GM21515 (cell line): ENCODE results near the gene MINDY4.

ENCODE experiments used
- ATAC-seq: cut with Tn5 transposase; IDR thresholded peaks from one replicate; pipeline ENCODE4 v1.9.1; 2021; ENCODE audit not compliant: unreplicated experiment

MINDY4 gene

DNA sequence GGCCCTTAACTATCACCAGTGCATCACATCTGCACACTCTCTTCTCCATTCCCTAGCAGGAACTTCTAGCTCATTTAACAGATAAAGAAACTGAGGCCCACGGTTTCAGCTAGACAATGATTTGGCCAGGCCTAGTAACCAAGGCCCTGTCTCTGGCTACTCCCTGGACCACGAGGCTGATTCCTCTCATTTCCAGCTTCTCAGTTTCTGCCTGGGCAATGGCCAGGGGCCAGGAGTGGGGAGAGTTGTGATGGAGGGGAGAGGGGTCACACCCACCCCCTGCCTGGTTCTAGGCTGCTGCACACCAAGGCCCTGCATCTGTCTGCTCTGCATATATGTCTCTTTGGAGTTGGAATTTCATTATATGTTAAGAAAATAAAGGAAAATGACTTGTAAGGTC is 153.9 kb downstream of the MINDY4 start:
- ATAC-seq, result no peak

DNA sequence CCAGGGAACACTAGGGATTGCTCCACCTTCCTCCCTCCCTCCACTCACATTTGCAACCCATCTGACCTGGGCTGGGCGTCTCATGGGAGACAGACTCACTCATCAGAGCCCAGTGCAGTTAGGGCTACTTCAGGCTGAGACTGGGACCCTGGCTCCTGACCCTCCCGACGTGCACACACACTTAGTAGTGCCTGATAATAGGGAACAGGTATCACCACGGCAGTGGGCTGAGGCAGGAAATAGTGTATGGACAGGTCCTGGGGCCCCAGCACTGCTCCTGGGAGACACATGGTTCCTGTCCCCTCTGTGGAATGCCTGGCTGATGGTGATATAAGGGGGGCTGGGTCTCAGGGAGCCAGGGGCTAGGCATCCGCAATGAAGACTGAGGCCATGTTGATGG is 154.7 kb downstream of the MINDY4 start:
- ATAC-seq, result no peak

DNA sequence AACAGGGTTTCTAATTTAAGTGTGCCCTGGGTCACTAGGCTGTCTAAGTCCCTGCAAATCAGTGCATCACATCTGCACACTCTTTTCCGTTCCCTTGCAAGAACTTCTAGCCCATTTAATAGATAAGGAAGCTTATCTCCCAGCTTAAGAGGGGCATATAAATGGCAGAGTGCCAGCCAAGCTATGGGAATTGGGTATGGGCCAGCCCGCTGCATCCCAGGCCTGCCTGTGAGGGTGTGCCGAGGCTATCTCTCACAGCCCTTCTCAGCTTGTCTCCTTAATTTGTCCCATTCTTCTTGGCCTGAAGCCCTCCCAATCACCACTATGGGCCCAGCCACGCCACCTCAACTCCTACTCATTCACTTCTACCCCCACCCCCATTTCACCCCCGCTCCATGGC is 155.1 kb downstream of the MINDY4 start:
- no peak for ATAC-seq

DNA sequence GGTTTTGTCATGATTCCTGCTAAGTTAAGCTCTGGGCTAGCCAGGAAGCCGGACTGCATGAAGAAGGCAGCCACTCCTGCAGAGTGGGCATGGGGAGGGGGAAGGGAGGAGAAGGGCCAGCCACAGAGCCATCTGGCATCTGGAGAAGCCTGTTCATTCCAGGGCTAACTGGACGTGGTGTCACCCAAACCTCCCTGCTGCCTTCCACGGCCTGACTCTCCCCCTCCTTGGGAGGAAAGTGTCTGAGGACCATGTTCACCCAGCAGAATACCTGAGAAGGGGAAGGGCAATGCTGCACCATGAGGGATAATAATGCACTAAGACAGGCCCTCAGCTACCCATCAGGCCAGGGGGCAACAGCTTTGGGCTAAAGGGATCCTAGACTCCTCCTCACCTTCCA is 155.8 kb downstream of the MINDY4 start:
- ATAC-seq, result no peak

DNA sequence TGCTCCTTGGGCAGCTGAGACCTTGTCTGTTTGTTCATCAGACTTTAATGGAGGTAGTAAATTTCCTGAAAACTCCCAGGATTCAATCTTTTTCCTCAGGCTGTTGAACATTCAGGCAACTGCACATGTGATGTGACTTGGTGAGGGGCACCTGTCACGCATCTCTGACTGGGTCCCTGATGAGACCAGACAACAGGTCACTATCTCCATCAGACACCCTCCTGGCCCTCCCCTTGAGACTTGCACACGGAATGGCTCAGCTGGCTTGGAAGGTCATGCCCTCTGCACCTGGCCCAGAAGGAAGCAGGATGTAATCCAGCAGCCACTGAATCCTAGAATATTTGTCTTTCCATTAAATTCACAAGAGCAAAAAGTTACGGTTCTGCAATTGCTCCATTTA is 156.3 kb downstream of the MINDY4 start:
- ATAC-seq, result no peak

DNA sequence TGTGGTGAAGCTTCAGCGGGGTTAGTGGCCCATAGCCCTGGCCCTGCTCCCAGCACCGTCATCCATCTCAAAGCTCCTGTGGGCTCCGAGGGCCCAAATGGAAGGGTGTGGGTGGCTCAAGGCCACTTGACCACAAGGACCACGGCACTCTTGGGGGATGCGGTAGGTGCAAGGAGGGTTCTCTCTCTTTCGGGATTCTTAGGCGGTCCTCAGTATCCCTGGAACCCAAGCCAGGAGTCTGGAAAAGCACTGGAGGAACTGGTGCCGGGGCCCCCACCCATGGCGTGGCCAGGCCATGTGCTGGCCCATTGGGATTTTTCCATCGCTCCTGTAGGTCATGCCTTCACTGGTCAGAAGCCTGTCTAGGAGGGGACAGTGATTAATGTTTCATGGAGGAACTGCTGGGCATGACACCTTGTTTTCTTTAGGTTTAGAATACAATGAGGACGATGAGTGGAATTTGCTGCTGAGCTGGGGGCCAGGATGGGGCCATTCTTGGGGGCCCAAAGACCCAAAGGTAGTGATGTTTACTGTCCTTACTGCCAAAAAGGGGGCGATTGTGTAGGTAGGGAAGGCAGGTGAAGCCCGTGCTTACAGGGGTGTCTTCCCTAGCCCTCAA is 157.1 kb downstream of the MINDY4 start:
- ATAC-seq, result no peak

DNA sequence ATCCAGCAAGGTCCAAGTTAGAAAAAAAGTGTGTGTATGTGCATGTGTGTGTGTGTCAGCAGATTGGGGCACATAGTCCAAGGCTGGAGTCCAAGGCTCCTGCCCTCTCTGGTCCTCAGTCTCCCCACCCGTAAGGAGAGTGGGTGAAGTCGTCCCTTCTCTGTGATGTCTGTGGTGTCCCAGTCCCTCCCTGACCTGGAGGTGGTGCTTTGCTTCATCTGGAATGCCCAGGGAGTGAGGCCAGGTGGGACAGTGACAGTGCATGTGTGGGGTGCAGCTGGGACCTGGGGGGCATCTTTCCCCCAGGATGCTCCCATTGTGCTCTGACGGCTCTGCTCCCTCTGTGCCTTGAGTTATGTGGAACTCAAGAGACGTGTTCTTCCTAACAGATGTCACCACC is 158.5 kb downstream of the MINDY4 start:
- ATAC-seq, result no peak

DNA sequence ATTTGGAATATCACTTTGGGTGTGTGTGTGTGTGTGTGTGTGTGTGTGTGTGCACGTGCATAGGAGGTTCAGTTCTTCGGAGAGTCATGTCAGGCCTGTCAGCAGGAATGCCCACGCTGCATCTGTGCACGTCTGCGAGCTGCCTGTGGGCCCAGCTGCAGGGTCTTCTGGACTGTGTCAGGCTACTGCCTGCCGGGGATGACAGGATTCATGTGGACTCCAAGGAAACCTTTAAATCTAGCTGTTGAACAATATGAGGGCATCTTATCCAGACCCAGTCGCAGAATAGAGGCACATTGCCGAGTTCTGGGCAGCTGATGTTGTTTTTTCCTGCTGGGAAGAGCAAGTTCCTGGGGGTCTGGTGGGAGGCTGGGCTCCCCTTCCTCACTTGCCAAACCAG is 159.4 kb downstream of the MINDY4 start:
- no peak for ATAC-seq

DNA sequence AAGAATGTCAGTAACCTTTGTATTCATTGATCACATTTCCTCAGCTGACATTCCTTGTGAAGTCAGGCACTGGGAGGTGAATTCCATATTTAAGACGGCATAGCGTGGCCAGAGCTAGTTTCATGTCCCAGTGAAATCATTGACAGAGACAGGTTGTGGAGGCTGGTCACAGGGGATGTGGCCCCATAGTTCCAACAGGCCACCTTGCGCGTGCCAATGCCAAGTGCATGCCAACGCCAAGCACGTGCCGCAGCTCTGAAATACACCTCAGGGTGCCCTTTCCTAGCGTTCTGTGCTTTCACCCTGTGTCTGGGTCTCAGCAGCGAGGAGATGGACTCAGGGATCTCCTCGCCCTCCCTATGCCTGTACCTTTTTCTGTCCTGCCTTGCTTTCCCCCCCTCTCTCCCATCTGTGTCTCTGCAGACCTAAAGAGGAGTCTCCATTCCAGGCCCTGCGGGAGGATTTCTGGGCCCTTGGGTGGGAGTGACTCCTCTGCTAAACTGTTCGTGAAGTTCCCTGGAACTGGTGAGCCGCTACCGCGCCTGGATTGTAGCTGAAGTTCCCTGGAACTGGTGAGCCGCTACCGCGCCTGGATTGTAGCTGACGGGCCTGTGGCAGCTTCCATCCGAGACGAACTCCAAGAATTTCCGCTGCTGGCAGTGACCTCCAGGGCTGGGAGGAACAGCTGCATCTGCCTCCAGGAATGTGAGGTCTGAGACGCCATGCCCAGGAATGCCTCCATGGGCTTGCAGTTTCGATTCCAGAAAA is 160.1 kb downstream of the MINDY4 start:
- ATAC-seq, result no peak

DNA sequence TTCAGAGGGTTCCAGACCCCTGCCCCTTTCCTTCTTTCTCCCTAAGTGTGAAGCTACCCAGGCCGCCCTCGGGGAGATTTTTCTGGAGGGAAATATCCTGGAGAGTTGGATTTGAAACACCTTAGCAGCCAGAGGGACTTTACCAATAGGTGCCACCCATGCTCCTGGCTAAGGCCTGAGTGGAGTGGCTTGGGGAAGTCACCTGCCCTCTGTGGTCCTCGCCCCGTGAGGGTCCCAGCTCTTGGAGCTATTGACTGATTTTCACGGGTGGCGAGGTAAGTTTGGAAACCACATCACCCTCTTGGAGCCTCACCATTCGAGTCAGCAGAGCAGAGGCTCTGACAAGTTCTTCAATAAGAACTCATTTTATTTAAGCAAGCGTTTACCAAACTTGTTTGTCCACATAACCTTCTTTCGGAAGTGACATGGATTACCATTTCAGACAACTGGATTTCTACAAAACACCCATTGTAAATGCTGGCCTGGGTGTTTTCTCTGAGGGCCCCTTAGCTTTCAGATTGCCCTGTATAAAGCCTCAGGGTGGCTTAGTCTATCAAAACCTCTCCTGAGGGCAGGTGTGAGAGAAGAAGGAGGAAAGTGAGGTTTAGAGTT is 160.8 kb downstream of the MINDY4 start:
- no peak for ATAC-seq

DNA sequence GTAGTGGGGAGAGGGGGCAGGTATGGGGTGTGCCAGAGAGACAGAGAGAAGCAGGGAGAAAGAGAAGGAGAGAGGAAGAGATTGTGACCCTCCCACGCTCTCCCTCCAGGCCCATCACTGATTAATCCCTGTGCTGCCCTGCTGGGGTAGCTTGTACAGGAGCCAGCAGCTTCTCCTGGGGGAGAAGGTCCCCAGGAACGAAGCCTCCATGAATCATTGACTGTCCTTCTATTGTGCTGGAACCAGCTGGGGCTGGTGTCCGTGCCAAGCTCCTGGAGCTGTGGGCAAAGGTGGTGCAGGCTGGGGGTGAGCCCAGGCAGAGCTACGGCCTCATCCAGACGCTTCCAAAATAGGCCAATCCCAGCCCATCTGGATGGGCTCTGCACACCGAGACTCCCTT is 161.3 kb downstream of the MINDY4 start:
- ATAC-seq, result no peak

DNA sequence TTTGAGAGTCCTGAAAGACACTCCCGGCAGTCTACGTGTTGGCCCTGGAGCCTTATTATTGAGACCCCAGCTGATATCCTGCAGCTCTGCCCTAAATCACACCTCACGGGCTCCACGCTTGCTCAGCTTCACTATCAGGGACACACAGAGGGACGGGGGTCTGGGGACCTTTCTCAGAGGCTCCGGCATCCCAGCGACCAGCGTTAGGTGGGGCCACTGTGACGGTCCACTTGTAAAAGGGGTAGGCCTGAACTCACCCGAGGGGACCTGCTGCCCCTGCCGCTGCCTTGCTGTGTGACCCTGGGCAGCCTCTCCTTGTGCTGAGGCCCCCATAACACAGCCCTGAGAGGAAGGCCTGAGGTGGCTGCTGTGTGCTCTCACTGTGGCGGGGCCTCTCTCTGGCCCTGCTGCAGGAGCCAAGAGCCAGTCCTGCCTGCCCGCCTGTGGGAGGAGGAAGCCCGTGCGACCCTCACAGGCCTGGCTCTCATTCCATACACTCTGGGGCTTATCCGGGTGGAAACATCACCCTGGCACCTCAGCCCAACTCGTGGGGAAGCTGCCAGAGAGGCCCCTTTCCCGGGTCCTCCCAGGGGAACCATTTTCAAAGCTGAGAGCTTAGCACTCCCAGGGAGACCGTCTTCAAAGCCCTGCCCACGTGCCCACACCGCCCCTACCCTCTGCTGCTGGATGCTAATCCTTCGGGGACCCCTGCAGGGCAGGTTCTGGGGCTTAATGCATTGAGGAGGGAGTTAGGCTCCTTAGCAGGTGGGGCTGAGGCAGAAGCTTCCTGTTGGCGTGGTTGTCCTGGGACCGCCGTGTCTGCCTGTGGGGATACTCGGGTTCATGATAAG is 162.1 kb downstream of the MINDY4 start:
- no peak for ATAC-seq

DNA sequence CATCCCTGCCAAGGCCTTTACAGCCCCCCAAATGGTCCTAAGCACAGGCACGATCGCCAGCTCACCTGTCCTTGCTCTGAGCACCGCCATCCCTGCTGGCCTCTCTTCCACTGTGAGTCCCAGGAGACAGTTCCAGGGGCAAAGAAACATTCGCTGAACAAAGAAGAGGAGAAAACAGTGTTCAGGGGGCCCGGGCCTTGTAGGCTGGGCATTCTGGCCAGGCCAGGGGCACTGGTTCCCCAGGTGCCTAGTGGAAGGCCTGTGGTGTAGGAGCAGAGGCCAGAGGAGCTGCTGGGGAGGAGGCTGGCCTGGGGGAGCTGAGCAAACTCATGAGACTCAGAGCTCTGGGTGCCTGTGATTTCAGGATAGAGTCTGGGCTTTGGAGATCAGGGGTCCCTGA is 163.0 kb downstream of the MINDY4 start:
- no peak for ATAC-seq

DNA sequence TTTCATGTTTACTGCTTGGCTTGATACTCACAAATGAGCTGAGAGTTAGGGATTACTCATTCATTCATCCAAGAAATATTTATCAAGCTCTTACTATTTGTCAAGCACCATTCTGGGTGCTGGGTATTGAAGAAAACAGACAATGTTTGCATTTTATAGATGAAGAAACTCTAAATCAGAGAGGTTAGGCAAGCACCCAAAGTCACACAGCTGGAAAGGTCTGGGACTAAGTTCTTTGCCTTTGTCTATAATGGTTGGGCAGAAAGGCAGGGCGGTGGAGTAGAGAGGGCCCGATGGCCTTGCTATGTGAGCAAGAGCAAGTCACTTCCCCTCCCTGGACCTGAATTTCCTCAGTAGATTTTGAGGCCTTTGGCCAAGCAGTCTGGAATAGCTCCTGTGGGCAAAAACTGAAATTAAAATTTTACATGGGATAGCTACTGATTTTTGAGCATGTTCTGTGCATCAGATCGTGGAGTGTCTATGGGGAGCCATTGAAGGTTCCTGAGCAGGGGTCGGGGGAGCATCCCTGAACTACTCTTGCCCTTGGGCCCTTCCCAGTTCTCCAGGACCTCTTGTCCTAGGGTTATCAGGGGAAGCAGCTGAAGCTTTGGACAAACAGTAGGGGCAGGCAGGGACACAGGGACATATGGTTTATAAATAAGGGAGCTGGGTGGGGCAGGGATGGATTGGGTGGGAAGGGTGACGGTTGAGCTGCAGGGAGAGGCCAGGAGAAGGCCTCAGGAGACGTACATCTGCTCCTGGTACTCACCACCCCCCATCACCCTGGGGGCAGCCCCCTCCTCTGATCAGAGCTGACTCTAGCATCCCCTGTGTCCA is 163.7 kb downstream of the MINDY4 start:
- ATAC-seq, result no peak

DNA sequence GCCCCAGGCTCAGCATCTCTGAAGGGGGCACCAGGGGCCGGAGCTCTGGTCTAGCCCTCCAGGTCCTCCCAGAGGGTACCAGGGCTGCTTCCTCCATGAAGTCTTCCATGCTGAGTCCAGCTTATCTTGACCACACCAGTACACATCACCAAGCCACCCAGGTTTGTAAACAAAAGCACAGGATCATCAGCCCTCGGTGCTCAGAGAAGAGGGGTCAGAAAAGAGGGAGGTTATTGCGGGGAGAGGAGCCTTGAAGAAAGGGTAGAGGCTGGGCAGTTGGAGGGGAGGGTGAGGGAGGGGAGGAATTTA is 164.3 kb downstream of the MINDY4 start:
- ATAC-seq, result no peak

DNA sequence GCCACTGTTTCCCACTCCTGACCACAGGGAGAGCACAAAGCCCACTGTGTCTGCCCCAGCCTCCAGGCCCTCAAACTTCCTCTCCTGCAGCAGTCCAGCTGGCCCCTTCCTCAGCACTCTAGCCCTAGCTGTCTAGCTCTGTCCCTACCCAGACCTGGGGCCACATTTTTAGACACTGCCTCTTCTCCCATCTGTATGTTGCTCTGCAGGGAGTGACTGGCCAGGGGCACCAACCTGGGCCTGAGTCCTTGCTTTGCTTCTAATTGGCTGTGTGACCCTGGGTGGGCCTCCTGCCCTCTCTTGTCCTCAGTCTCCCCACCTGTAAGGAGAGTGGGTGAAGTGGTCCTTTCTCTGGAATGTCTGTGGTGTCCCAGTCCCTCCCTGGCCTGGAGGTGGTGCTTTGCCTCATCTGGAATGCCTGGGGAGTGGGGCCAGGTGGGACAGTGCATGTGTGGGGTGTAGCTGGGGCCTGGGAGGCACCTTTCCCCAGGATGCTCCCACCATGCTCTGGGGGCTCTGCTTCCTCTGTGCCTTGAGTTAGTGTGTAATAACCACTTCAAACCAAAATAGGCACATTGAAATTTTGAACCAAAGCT is 165.5 kb downstream of the MINDY4 start:
- no peak for ATAC-seq

DNA sequence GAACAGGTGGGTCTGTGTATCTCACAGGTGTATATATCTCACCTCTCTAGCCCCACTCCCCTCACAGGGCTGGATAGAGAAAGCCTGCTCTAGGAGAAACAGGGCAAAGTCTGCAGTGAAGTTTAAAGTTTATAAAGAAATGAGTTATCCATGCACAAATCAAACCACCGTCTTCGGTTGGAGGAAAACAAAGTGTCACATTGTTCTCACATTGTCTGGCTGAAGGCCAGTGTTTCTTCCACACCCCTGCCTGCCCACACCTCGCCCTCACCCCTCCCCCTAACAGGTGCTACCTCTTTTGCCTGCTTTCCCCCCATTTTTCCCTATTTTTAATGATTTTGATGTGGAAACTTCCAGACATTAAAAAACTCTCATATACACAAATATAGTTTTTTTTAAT is 166.2 kb downstream of the MINDY4 start:
- no peak for ATAC-seq

DNA sequence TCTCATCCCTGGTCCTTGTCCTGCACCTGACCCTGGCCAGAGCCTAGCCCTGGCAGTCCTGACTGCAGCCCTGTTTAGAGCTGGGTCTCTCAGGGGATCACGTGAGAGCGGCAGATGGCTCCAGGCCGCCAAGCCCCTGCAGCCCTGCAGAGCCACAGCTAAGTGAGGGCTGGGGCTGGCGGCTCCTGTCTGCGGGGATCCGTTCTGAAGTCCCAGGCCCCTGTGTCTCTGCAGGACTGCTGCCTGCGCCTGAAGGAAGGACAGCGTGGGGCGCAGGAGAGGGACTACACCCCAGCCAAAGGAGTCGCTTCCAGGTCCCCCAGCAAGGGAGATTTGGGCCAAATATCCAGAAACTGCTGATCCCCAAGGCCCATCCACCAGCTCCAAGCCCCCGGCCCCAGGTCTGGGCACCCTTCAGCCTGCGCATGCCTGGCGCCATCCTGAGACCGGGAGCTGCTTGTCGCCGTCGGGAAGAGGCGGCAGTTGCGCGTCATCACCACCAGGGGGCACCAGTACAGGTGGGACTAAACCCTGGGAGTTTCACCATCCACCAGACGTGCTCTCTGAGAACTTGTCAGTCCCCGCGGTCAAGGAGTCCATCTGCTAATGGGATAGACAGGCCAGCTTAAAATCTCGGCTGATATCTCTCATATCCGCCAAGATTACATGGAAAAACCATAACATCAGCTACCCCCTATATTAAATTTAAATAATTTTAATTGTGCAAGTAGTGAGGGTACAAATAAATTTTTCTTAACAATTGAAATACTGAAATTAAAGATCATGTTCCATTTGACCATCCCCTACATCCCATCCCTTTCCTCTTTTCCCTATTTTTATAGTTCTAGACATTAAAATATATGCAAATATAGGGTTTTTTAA is 167.5 kb downstream of the MINDY4 start:
- peak; percentile 78 for ATAC-seq

DNA sequence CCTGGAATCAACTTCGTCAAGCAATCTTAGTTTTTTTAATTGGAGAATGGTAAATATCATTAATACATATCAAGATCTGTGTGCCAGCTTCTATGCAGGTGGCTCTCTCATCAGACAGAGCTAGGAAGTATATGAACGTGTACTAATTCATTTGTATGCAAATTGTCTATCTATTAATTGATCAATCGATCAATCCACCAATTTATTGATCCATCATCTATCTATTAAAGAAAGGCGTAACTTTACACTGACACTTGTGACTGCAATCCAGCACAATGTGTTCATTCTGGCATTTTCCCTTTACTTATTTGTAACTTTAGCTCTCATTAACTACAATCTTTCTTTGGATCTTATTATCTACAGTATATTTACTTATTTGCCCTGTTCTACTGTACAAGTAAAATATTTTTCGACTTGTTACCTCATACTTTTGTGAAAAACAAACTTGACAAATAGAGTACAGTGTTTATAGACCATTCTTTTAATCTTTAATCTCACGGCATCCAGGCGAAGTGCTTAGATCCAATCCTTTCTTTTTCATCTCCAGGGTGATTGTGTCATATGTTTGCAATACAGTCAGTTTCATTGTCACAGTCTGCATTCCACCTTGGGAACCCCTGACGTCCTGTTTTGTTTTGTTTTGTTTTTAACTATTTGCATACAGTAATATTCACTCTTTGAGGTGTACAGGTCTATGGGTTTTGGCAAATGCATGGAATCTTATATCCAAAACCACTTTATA is 170.5 kb downstream of the MINDY4 start:
- no peak for ATAC-seq
